ENCODE results near the gene EDAR.

Gene EDAR

GRCh38 chr2:108923019-108923700 is 65.9 kb downstream of the EDAR start:
- DNase-seq: no peak

- no peak for DNase-seq
These were observed 66.7 kb downstream of the EDAR start for GRCh38 chr2:108922141-108922915.

GRCh38 chr2:108921096-108922030 is 67.7 kb downstream of the EDAR start:
- no peak for DNase-seq

GRCh38 chr2:108920686-108921085 is 68.3 kb downstream of the EDAR start:
- no peak for DNase-seq

GRCh38 chr2:108919571-108920373 is 69.2 kb downstream of the EDAR start:
- DNase-seq: no peak

GRCh38 chr2:108918941-108919341 is 70.1 kb downstream of the EDAR start:
- DNase-seq: no peak

- no peak for DNase-seq
These were observed 70.7 kb downstream of the EDAR start for GRCh38 chr2:108918156-108918874.

GRCh38 chr2:108917526-108917925 is 71.5 kb downstream of the EDAR start:
- no peak for DNase-seq

GRCh38 chr2:108916796-108917421 is 72.1 kb downstream of the EDAR start:
- DNase-seq: no peak

GRCh38 chr2:108916122-108916795 is 72.8 kb downstream of the EDAR start:
- DNase-seq: no peak

- no peak for DNase-seq
These were observed 76.5 kb downstream of the EDAR start for GRCh38 chr2:108912629-108912902.

- DNase-seq: no peak
These were observed 77.0 kb downstream of the EDAR start for GRCh38 chr2:108911807-108912628.

GRCh38 chr2:108911401-108911800 is 77.6 kb downstream of the EDAR start:
- DNase-seq: no peak

- no peak for DNase-seq
These were observed 78.3 kb downstream of the EDAR start for GRCh38 chr2:108910541-108911396.

- DNase-seq: no peak
These were observed 79.0 kb downstream of the EDAR start for GRCh38 chr2:108910011-108910431.

- no peak for DNase-seq
These were observed 79.7 kb downstream of the EDAR start for GRCh38 chr2:108909275-108909823.

GRCh38 chr2:108908713-108909070 is 80.3 kb downstream of the EDAR start:
- DNase-seq: no peak

- DNase-seq: no peak
These were observed 81.0 kb downstream of the EDAR start for GRCh38 chr2:108907822-108908712.

All from AML-193 (cell line).